Effector memory CD8-positive, alpha-beta T cell (primary cell): ENCODE data around the gene ASB7.

Experiments
- ATAC-seq: fragments of 150-1000 bp; cut with Tn5 transposase; replicated peaks from 2 replicates; pipeline ENCODE4 v1.10.0; 2021; ENCODE audit warnings: mild to moderate bottlenecking, moderate library complexity
- DNase-seq, 3 experiments: peaks; one replicate each; pipeline ENCODE4 v3.0.0; 2021
- H3K27ac Mint-ChIP-seq, 2 donors: one replicate each; pipeline ENCODE4 v1.8.0; 2022; ENCODE audit warnings: mild to moderate bottlenecking in 2 of 2, mixed read lengths in 2 of 2, moderate library complexity in 2 of 2
- H3K27me3 Mint-ChIP-seq, 2 donors: one replicate each; pipeline ENCODE4 v1.8.0; 2022; ENCODE audit warnings: mixed read lengths in 2 of 2
- H3K36me3 Mint-ChIP-seq: one replicate; pipeline ENCODE4 v1.8.0; 2022; ENCODE audit warnings: mild to moderate bottlenecking, moderate library complexity, mixed read lengths; ENCODE audit not compliant: insufficient read depth
- H3K4me1 Mint-ChIP-seq, 2 donors: one replicate each; pipeline ENCODE4 v1.8.0; 2022; ENCODE audit warnings: low read depth in 2 of 2, mixed read lengths in 2 of 2
- H3K4me3 Mint-ChIP-seq, 2 donors: one replicate each; pipeline ENCODE4 v1.8.0; 2022; ENCODE audit warnings: mild to moderate bottlenecking in 2 of 2, mixed read lengths in 2 of 2, moderate library complexity in 2 of 2
- H3K9me3 Mint-ChIP-seq, 2 donors: one replicate each; pipeline ENCODE4 v1.8.0; 2022; ENCODE audit warnings: mixed read lengths in 2 of 2

ASB7 gene

GRCh38 chr15:100686021-100686724 lies 83.8 kb downstream of the ASB7 start:
- no peak for ATAC-seq
- no peaks in the 10 kb centered on the region for H3K36me3 Mint-ChIP-seq
- H3K4me3 Mint-ChIP-seq, result no peak overlapping the region

GRCh38 chr15:100686725-100687473 lies 84.5 kb downstream of the ASB7 start:
- no peaks in the 10 kb centered on the region for H3K36me3 Mint-ChIP-seq
- ATAC-seq (no peak), DNase-seq (no peak)
- H3K27me3 Mint-ChIP-seq, result peaks cover 18 to 42% of the 10 kb centered on the region in 2 donors
- no peak overlapping the region for H3K4me3 Mint-ChIP-seq
- H3K27ac Mint-ChIP-seq, result no peak overlapping the region
- no peaks in the 10 kb centered on the region for H3K9me3 Mint-ChIP-seq
- no peaks in the 10 kb centered on the region for H3K4me1 Mint-ChIP-seq

More at GRCh38 chr15:100686021-100686724, 83.8 kb downstream of the ASB7 start:
- Mint-ChIP-seq H3K9me3 (no peaks in the 10 kb centered on the region), H3K27me3 (peaks cover 25 to 49% of the 10 kb centered on the region in 2 donors), H3K4me1 (no peaks in the 10 kb centered on the region), H3K27ac (no peak overlapping the region)
- no peak for DNase-seq

GRCh38 chr15:100687582-100688141 lies 85.3 kb downstream of the ASB7 start:
- DNase-seq, result no peak
- no peak overlapping the region for H3K27ac Mint-ChIP-seq
- ATAC-seq, result no peak
- no peak overlapping the region for H3K4me3 Mint-ChIP-seq
- no peaks in the 10 kb centered on the region for H3K9me3 Mint-ChIP-seq
- H3K4me1 Mint-ChIP-seq, result no peaks in the 10 kb centered on the region
- H3K27me3 Mint-ChIP-seq, result peaks cover 16 to 42% of the 10 kb centered on the region in 2 donors
- H3K36me3 Mint-ChIP-seq, result no peaks in the 10 kb centered on the region

- no peak for ATAC-seq
- peaks cover 22 to 41% of the 10 kb centered on the region in 2 donors for H3K27me3 Mint-ChIP-seq
Observed at GRCh38 chr15:100688549-100689120, 86.2 kb downstream of the ASB7 start.

GRCh38 chr15:100689131-100689899 lies 86.9 kb downstream of the ASB7 start:
- Mint-ChIP-seq H3K4me3 (no peak overlapping the region), H3K27ac (no peak overlapping the region), H3K4me1 (no peaks in the 10 kb centered on the region), H3K27me3 (peaks cover 27 to 37% of the 10 kb centered on the region in 2 donors), H3K36me3 (no peaks in the 10 kb centered on the region), H3K9me3 (no peaks in the 10 kb centered on the region)
- DNase-seq, result no peak
- ATAC-seq, result no peak

More at GRCh38 chr15:100688549-100689120, 86.2 kb downstream of the ASB7 start:
- no peak for DNase-seq
- H3K9me3 Mint-ChIP-seq, result no peaks in the 10 kb centered on the region
- no peak overlapping the region for H3K4me3 Mint-ChIP-seq
- H3K36me3 Mint-ChIP-seq, result no peaks in the 10 kb centered on the region
- H3K27ac Mint-ChIP-seq, result no peak overlapping the region
- no peaks in the 10 kb centered on the region for H3K4me1 Mint-ChIP-seq

GRCh38 chr15:100690032-100690794 lies 87.8 kb downstream of the ASB7 start:
- no peak for DNase-seq
- Mint-ChIP-seq H3K4me3 (no peak overlapping the region), H3K9me3 (no peaks in the 10 kb centered on the region), H3K27me3 (peaks cover 28 to 34% of the 10 kb centered on the region in 2 donors), H3K27ac (no peak overlapping the region), H3K36me3 (no peaks in the 10 kb centered on the region), H3K4me1 (no peaks in the 10 kb centered on the region)
- ATAC-seq, result no peak

- Mint-ChIP-seq H3K36me3 (no peaks in the 10 kb centered on the region), H3K4me3 (no peak overlapping the region), H3K9me3 (no peaks in the 10 kb centered on the region), H3K4me1 (no peaks in the 10 kb centered on the region), H3K27ac (no peak overlapping the region), H3K27me3 (peaks cover 28 to 34% of the 10 kb centered on the region in 2 donors)
- ATAC-seq (no peak), DNase-seq (no peak)
Observed at GRCh38 chr15:100690795-100691158, 88.4 kb downstream of the ASB7 start.

- Mint-ChIP-seq H3K4me3 (no peak overlapping the region), H3K27ac (no peak overlapping the region), H3K4me1 (no peaks in the 10 kb centered on the region), H3K27me3 (peaks cover 29 to 32% of the 10 kb centered on the region in 2 donors), H3K36me3 (no peaks in the 10 kb centered on the region), H3K9me3 (no peaks in the 10 kb centered on the region)
- ATAC-seq (no peak), DNase-seq (no peak)
Observed at GRCh38 chr15:100691321-100691720, 88.9 kb downstream of the ASB7 start.

GRCh38 chr15:100692246-100692645 lies 89.9 kb downstream of the ASB7 start:
- DNase-seq (no peak), ATAC-seq (no peak)
- no peak overlapping the region for H3K4me3 Mint-ChIP-seq
- H3K4me1 Mint-ChIP-seq, result no peaks in the 10 kb centered on the region
- no peaks in the 10 kb centered on the region for H3K9me3 Mint-ChIP-seq
- H3K27me3 Mint-ChIP-seq, result peaks cover 27 to 29% of the 10 kb centered on the region in 2 donors
- H3K36me3 Mint-ChIP-seq, result no peaks in the 10 kb centered on the region
- H3K27ac Mint-ChIP-seq, result no peak overlapping the region

GRCh38 chr15:100692671-100693070 lies 90.3 kb downstream of the ASB7 start:
- H3K4me1 Mint-ChIP-seq, result no peaks in the 10 kb centered on the region
- H3K27me3 Mint-ChIP-seq, result peaks cover 22 to 24% of the 10 kb centered on the region in 2 donors
- ATAC-seq (no peak), DNase-seq (no peak)
- H3K4me3 Mint-ChIP-seq, result no peak overlapping the region
- H3K27ac Mint-ChIP-seq, result no peak overlapping the region
- no peaks in the 10 kb centered on the region for H3K9me3 Mint-ChIP-seq
- no peaks in the 10 kb centered on the region for H3K36me3 Mint-ChIP-seq

- H3K36me3 Mint-ChIP-seq, result no peaks in the 10 kb centered on the region
- no peak for ATAC-seq
- no peaks in the 10 kb centered on the region for H3K9me3 Mint-ChIP-seq
- H3K4me3 Mint-ChIP-seq, result no peak overlapping the region
- no peak overlapping the region for H3K27ac Mint-ChIP-seq
- no peaks in the 10 kb centered on the region for H3K4me1 Mint-ChIP-seq
- no peak for DNase-seq
- H3K27me3 Mint-ChIP-seq, result peaks cover 16 to 20% of the 10 kb centered on the region in 2 donors
Observed at GRCh38 chr15:100693451-100693850, 91.1 kb downstream of the ASB7 start.

GRCh38 chr15:100694381-100695021 lies 92.1 kb downstream of the ASB7 start:
- ATAC-seq (no peak), DNase-seq (no peak)
- Mint-ChIP-seq H3K27ac (no peak overlapping the region), H3K36me3 (no peaks in the 10 kb centered on the region), H3K27me3 (peaks cover 16 to 20% of the 10 kb centered on the region in 2 donors), H3K4me3 (no peak overlapping the region), H3K4me1 (no peaks in the 10 kb centered on the region), H3K9me3 (no peaks in the 10 kb centered on the region)
